Activated CD8-positive, alpha-beta memory T cell treated with anti-CD3 and anti-CD28 coated beads for 1 hour (primary cell): Measurements from ENCODE around the gene TEX264.

Experiments used
- DNase-seq, 2 donors: peaks; one replicate each; pipeline ENCODE4 v3.0.0-alpha.2; 2020; ENCODE audit warnings: low read depth in 1 of 2; ENCODE audit errors: extremely low read depth in 1 of 2

Gene TEX264

GRCh38 chr3:51747840-51748239, 76.8 kb downstream of the TEX264 start:
- DNase-seq, result no peak

- no peak for DNase-seq
These were observed 77.3 kb downstream of the TEX264 start for GRCh38 chr3:51748327-51748726.

- no peak for DNase-seq
These were observed 79.8 kb downstream of the TEX264 start for GRCh38 chr3:51750878-51751277.

- no peak for DNase-seq
These were observed 80.2 kb downstream of the TEX264 start for GRCh38 chr3:51751287-51751686.
